GM19463 (cell line): ENCODE data around the gene TAAR8.
"Not testable (repeated sequence)": the region's sequence is repeated elsewhere in the genome, so short reads cannot be mapped to it uniquely, and the experiment has no call there.

Experiments
- ATAC-seq: cut with Tn5 transposase; IDR thresholded peaks from one replicate; pipeline ENCODE4 v1.9.1; 2021; ENCODE audit warnings: mild to moderate bottlenecking, moderate library complexity; ENCODE audit not compliant: unreplicated experiment

Gene TAAR8

DNA sequence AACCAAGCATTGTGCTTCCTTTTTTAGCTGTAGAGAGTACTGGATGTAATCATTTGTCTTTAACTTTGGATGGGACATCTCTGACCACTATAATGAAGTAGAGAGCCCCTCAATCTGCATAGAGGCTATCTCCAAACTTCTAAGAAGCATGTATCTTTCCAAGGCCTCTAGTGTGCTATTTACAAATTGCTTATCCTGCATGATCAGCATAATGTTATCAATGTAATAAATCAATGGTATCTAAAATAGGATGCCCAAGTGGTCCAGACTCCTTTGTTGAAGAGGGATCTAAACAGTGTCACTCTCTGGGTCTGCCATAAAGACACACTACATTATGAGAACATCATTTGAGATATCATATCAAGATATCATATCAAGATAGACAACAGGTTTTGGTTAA lies 7.6 kb upstream of the TAAR8 start:
- ATAC-seq = no peak

- ATAC-seq = no peak
Observed at GRCh38 chr6:132548746-132549463, 3.6 kb upstream of the TAAR8 start.

DNA sequence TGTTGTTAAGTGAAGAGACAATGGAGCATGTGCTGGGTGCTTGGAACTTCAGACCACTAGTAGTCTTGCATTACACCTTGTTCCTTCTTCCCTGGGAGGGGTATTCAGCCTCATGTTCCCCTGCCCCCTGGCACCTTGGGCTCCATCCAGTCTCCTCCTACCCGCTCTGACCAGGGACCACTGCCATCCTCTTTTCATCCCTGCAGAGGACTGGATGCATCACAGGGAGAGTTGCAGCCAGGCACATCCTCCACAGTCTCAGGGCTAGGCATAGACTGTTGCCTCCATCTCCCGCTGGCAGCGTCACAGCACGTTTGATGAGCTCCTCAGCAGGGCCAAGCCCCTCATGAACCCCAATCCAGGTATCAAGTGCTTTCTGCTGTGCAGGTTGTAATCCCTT lies 1.3 kb upstream of the TAAR8 start:
- no peak for ATAC-seq

- not testable (repeated sequence) for ATAC-seq
Observed at GRCh38 chr6:132560087-132560486, 7.6 kb downstream of the TAAR8 start.

GRCh38 chr6:132566404-132566803 lies 13.9 kb downstream of the TAAR8 start:
- no peak for ATAC-seq

DNA sequence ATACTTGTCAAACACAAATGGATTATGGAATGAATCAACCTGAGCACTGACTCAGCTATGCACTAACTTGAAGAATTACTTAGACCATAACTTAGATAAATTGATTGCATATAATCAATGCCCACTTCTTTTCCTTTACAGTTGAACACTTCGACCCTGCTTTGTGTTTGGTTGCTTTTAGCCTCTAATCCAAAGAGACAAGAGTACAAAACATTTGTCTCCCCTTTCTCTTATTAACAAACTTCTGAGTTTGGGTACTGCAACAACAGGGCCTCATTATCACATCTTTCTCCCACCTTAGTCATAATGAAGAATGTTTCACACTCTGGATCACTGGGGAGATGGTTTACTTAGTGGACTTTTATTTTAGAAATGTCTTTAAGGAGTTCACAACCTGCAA lies 15.1 kb downstream of the TAAR8 start:
- no peak for ATAC-seq

- ATAC-seq = no peak
Observed at GRCh38 chr6:132568611-132569010, 16.1 kb downstream of the TAAR8 start.

DNA sequence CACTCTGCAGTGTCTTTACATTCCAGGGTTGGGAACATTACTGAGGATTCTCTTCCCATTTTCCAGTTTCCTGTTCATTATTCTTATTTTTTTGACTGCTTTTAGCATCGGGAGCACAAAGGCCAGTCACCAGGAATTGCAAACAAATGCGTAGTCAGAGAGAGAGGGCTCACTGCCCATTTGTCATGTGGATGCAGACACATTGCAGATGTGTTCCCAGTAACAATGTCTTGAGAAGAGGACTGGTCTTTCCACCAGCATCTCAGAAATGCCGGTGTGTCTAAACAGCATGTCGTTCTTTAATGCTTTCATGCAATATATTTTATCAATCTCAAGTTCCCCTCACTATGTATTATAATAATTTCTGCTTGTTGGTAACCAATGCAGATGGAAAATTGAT lies 16.7 kb downstream of the TAAR8 start:
- no peak for ATAC-seq

GRCh38 chr6:132570221-132570777 lies 17.8 kb downstream of the TAAR8 start, which contains the start of gene TAAR6:
Gene TAAR6 (plus strand): TSS chr6:132570322. CDS start chr6:132570322, 0 bp downstream.
- no peak for ATAC-seq

GRCh38 chr6:132571774-132572173 lies 19.3 kb downstream of the TAAR8 start:
- ATAC-seq = no peak

GRCh38 chr6:132584698-132585097 lies 32.2 kb downstream of the TAAR8 start:
- ATAC-seq = no peak

- ATAC-seq = no peak
Observed at GRCh38 chr6:132587424-132587823, 35.0 kb downstream of the TAAR8 start.

GRCh38 chr6:132589454-132589853 lies 37.0 kb downstream of the TAAR8 start, which contains the start of gene TAAR5:
Gene TAAR5 (minus strand): TSS chr6:132589741. CDS start chr6:132589686, 55 bp downstream.
- ATAC-seq = no peak

GRCh38 chr6:132590362-132590761 lies 37.9 kb downstream of the TAAR8 start:
- ATAC-seq = no peak

DNA sequence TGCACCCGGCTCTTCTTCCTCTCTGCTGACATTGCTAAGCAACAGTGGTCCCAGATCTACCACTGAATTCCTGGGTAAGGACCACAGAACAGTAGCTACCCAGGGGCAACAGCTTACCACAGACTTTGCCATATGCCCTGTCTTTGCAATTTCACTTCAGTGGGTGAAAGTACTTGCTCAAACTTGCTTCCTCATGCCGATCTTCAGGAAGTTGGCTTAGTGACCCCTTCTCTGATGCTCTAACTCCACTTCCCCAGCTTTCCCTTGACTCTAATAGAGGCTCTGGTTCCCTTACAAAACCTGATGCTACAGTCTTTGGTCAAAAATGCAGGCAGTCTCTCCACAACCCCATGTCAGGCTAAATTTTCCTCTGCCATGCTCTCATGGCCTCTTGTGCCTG lies 40.4 kb downstream of the TAAR8 start:
- ATAC-seq = no peak

DNA sequence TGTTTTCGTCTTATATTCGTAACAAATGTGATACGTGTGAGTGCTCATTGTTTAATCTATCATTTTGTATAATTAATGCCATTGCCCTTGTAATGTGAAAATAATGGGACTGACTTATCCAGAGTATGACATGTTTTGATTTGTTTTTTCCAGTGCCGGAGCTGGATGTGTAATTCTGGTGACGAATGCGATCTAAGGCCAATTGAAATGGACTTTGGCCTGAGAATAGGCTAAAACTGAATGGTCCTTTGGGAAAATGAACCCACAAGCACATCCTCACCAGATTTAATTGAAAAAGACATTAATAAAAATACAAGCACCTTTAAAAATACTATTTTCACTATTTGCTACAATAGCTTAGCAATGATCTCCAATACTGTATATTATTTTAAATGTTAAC lies 43.7 kb downstream of the TAAR8 start:
- ATAC-seq = no peak

DNA sequence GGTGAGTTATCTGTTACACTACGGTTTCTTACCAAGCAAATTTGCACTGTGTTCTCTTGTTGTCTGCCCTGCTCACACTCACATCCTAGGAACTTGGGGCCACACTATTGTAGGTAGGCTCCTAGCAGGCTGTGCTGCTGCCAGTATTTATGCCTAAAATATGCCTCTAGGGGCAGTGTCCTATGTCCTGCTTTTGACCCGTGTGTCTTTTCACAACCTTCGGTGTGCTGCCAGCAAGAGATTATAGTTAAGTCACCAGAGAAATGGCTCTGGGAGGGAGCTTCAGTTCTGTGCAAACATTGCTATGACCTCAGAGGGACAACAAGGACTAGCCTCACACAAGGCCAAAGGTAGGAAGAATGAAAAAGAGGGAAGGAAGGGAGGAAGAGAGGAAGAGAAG lies 46.0 kb downstream of the TAAR8 start:
- peak; percentile 77 for ATAC-seq

DNA sequence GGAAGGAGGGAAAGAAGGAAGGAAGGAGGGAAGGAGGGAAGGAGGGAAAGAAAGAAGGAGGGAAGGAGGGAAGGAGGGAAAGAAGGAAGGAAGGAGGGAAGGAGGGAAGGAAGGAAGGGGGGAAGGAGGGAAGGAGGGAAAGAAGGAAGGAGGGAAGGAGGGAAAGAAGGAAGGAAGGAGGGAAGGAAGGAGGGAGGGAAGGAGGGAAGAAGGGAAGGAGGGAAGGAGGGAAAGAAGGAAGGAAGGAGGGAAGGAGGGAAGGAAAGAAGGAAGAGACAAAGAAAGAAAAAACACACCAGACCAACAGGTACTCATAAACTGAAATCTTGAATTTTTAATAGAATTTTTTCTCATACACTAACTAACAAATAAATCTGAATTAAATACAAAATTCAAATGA lies 48.4 kb downstream of the TAAR8 start:
- not testable (repeated sequence) for ATAC-seq
